Stimulated activated naive CD8-positive, alpha-beta T cell treated with anti-CD3 and anti-CD28 coated beads, Interleukin-15, Interleukin-2, amounts not matched to agents 100 U/mL and 50 U/mL, for 24 hours (primary cell): ENCODE measurements around the gene SLCO4A1.
"Not testable (repeated sequence)": the region's sequence is repeated elsewhere in the genome, so short reads cannot be mapped to it uniquely, and the experiment has no call there.

Experiments
- ATAC-seq: fragments of 150-1000 bp; cut with Tn5 transposase; one replicate; pipeline ENCODE4 v1.10.0; 2021
- DNase-seq: peaks from one replicate; pipeline ENCODE4 v3.0.0; 2021

SLCO4A1 gene

DNA sequence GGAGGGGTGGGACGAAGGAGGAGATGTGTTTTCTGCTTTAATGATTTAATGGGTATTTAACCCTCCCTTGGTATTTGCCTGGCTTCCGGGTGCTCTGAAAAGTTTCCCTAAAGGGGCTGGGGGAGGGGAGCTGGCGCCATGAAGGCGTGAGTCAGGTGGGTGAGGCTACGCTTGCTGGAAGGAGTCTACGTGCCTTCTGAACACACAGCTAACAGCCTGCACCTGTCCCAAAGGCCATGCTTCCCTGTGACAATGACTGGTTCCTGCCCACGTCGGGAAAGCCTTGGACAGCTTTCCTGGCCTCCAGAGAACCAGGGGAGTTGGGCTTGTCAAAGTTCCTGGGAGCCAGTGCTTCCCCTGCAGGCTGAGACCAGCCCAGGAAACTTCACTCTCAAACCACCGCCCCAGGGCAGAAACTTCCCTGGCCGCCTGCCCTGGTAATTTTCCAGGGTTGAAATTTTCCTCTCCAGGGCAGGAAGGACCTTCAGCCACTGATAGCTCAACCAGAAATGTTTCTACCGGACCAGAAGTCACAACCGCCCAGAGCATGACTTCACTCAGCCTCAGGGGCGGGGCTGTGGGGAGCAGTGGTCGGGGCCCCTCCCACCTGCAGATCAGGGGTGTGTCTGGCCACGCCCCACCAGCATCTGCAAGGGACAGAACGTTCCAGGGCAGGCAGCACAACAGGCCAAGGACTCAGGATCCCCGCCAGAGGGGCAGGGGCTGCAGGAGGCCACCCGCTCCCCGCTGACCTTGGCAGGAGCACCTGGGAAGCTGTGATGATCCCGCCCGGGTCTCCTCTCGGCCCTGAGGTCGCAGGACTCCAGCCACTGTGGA lies 18.6 kb upstream of the SLCO4A1 start:
- peak; percentile 88 for ATAC-seq
- DNase-seq, result peak; percentile 96

DNA sequence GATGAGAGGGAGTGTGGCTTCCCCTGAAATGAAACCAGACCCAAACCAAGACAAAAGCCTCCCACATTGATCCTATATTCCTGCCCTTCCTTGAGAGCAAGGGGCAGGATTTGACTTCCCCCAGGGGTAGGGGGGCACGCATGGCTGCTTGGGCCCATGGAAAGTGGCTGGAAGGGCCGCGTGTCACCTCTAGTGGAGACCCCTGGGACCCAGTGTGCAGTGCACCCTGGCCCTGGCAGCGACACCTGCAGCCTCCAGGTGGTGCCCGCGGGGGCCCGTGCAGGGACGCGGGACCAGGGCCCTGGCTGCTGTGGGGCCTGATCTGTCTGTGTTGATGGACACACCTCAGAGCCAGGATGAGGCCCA lies 18.0 kb upstream of the SLCO4A1 start:
- ATAC-seq (peak; percentile 15), DNase-seq (peak; percentile 39)

DNA sequence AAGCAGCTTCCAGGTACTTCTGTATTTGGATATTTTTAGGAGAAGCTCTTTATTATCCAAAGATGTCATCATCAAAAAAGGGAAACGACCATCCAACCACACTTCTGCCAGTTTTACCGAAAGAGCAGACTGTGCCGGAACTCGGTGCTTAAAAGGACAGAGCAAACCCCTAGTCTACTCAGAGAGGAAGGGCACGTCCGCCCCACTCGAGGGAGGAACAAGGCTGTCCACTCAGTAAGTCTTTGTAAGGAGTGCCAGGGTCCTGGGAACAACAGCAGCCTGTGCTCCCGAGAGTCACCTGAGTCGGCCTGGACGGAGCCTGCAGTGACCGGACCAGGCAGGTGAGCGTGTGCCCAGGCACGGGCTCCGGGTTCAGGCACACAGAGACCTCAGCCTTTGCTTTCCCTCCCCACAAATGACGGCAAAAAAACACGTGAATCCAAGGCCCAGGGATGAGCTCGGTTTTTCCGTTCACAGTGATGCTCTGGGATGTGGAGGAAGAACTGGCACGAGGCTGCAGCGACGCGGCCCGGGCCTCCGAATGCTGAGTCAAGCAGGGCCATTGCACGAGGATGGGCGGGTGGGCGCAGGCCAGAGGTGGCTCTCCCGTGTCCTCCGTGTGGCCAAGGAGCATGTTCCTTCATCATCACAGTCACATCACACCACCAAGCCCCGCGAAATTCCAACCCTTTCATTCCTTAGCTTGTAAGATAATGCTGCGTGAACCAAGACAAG lies 17.4 kb upstream of the SLCO4A1 start:
- no peak for ATAC-seq
- DNase-seq, result no peak

DNA sequence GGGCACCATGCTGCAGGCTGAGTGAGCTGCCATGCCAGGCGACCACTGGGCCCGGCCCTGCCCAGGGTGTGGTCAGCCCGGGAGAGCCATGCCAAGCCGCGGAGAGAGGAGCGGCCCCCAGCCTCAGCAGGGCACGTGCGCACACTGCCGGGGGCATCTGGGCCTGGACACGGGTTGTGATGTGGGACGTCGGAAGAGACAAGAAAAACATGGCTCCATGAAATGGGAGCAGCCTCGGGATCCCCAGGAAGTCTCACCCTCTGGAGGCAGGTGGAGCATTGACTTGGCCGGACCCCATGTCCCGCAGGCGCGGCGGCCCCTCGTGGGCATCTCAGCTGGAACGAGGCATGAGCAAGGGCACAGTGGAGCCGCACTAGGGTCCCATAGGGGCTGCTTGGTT lies 16.8 kb upstream of the SLCO4A1 start:
- no peak for DNase-seq
- no peak for ATAC-seq

DNA sequence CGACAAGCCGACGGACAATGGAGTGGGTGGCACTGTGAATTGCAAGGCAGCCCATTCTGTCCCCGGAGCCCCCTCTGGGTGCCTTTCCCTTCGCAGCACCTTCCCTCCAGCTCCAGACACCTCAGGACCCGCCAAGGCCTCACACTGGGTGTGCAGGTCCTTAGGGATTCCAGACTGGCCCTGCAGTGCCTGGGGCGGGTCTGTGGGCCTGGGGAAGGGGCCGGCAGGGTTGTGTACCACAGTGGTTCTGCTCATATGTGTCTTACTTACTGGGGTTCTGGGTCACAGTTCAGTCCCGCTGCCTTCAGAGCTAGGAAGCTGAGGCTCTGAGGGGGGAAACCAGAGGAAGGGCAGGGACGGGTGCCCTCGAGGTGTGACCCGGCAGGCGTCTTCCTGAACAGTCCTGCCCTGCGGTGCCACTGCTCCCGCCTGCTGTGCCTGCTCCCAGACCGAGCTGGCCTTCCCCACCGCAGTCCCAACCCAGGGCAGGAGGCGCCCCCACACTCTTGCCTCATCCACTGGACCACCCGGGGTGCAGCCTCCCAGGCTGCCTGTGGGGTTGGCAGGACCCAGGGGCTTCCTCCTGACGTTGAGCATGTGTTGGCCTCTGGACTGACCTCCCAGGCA lies 16.3 kb upstream of the SLCO4A1 start:
- no peak for DNase-seq
- ATAC-seq, result no peak

DNA sequence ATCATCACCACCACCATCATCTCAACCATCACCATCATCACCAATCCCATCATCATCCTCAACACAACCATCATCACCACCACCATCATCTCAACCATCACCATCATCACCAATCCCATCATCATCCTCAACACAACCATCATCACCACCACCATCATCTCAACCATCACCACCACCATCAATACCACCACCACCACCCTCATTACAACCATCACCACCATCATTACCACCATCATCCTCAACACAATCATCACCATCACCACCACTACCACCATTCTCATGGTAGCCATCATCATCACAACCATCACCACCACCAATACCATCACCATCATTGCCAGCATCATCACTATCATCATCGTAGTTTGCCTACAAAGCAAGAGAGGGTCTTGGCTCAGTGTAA lies 14.9 kb upstream of the SLCO4A1 start:
- not testable (repeated sequence) for DNase-seq, ATAC-seq

DNA sequence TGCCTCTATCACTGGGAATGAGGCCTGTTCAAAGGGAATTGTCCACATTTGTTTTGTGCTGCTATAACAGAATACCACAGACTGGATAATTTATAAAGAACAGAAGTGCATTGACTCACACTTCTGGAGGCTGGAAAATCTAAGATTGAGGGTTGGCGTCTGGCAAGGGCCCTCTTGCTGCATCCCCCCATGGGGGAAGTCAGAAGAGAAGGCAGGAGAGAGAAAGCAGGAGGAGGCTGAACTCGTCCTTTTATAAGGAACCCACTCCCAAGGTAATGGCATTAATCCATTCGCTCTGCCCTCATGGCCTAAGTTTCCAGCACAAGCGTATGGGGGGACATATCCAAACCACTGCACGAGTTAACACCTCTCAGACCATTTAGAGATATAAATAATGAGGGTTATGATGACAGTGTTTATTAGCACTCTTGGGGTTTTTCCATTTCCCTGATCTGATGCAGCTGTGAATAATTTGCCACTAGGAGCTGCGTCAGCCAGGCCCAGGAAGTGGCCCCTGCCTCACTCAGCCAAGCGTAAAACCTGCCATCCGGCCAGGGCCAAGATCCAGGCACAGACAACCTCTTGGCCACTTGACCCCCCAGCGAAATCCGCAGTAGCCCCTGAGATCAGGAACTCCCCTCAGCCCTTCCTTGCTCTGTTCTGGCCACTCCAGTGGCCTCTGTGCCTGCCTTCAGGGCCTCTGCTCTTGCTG lies 14.2 kb upstream of the SLCO4A1 start:
- no peak for DNase-seq
- ATAC-seq, result no peak

DNA sequence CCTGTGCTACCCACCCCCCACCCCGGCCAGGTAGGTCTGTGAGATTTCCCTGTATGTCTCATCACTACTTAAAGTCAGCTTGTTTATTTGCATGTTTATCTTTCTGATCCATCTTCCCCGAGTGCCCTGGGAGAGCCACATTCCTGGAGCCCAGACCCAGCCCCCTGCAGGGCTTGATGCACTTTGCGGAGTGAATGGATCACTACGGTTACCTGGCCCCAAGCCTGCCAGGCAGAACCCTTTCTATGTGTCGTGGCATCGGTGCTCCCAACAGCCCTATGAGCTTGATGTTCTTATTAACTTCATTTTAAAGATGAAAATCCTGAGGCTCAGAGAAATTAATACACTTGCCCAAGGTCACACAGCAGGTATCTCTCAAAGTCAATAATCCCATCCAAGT lies 13.6 kb upstream of the SLCO4A1 start:
- DNase-seq (no peak), ATAC-seq (no peak)

DNA sequence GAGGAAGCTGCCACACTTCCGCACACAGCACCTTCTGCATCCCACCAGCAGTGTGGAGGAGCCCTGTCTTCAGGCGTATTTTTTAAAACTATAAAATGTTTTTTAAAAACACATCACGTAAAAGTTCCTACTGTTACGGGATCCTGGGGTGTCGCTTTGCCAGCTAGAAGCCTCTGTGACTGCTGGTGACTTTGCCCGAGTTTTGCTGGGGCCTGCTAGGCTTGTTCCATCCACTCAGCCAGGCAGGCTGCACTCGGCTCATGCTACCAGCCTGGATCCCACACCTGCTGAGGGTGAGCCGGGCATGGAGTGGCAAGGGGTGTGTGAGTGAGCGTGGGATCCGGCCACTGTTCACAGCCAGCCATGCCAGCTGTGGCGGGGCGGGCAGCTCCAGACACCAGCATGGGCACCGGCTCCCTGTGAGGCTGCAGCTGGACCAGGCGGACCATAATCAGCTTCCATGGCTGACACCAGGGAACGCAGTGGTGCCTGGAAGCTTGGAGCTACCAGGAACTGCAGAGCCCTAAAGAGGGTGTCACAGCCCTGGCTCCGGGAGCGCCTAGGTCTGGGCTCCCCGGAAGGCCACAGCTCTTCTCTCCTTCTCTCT lies 12.3 kb upstream of the SLCO4A1 start:
- ATAC-seq (no peak), DNase-seq (no peak)

DNA sequence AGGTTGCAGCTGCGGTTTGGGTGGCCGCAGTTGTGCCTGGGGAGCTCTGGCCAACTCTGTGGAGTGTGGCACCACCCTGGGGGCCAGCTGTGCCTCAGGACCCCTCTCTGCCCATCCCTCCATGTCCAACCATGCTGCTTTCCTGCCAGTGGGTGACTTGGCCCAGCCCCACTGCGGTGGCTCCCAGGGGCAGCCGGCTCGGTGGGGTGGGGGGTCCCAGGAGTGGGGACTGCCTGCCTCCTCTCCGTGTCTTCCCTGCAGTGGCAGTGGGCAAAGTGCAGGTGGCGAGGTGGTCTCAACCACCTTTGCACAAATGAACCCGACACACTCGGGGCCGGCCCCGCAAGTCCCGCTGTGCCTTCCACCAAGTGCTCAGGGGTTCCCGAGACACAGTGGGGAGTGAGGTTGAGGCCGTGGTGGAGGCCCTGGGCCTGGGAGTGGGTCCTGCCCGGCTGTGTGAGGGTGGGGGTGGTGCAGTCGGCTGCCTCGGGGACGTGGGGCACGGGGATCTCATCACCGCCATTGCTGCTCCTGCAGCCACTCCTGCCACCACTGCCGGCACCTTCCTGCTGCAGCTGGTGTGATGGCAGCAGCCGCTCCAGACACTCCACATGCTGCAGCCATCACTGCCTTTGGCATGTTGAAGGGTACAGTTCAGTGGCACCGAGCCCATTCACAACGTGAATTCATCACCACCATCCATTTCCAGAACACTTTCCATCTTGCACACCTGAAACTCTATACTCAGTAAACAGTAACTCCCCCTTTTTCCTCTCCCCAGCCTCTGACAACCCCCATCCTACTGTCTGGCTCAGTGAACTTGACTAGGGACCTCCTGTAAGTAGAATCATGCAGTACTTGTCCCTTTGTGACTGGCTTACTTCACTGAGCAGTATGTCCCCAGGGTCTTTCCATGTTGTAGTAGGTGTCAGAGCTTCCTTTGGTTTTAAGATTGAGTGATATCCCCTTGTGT lies 10.7 kb upstream of the SLCO4A1 start:
- ATAC-seq, result no peak
- no peak for DNase-seq

DNA sequence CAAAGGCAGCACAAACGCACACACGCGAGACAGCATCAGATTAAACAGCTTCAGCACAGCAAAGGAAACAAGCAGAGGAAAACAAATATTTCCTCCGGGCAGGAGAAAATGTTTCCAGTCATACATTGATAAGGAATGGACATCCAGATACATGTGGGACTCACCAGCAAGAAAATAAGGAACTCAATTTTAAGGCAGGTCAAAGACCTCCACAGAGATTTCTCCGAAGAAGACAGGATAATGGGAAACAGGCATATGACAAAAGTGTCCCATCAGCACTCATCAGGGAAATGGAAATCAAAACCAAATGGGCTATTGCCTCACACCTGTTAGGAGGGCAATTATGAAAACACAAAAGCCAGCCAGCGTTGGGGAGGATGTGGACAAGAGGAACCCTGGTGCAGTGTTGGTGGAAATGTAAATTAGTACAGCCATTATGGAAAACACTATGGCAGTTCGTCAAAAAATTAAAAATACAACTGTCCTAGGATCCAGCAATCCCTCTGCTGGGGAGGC lies 9.7 kb upstream of the SLCO4A1 start:
- DNase-seq (no peak), ATAC-seq (no peak)

DNA sequence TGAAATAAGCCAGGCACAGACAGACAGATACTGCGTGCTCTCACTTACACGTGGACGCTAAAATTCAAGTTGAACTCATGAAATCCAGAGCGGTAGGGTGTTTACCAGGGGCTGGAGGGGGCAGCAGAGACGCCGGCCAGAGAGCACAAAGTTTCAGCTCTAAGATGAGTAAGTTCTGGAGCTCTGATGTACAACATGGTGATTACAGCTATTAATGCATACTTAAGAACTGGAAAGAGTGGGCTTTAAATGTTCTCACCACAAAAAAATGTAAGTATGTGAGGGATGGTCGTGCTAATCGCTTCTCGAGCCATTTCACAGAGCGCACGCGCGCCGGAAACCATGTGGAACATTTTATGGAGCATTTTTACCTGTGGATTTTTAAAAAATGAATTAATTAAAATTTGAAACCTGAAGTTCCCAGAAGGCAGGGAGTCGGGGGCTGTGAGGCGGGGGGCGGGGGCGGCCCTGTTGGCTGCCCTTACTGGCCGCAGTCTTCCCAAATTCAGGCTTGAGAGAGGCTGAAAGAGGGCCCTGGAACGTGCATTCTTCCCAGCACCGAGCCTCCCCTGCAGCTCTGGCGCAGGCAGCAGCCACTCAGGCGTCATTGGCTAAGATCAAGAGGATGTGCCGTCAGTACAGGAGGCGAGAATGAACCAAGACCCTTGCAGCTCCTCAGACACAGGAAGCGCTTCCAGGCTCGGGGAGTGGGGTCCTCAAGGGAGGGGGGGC lies 8.5 kb upstream of the SLCO4A1 start:
- ATAC-seq (no peak), DNase-seq (no peak)

DNA sequence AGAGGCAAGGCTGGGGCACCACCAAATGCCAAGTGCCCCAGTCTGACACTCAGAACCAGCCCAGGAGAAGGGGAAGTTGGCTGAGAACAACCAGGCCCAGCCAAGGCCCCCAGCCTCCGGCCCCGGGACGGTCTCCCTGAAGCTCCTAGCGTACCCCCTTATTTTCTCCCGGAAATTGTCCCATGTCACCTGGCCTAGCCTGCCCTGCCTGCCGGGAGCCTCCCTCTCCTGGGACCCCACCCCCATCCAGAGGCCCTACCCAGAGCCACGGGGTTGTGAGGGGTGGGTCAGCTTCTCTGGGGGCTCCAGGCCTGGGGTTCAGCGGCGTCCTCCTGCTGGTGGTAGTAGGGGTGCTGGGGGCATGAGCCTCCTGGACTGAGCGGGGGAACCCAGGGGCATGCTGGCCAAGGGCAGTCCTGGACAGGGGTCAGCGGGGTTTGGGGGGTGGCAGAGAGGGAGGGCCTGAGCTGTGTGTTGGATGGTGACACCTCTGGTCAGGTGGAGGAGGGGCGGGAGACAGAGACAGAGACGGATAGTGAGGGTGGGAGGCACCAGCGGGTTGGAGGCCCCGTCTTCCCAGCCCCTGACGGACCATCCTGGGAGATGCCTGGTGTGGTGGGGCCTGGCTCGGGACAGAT lies 7.9 kb upstream of the SLCO4A1 start:
- no peak for ATAC-seq
- no peak for DNase-seq

DNA sequence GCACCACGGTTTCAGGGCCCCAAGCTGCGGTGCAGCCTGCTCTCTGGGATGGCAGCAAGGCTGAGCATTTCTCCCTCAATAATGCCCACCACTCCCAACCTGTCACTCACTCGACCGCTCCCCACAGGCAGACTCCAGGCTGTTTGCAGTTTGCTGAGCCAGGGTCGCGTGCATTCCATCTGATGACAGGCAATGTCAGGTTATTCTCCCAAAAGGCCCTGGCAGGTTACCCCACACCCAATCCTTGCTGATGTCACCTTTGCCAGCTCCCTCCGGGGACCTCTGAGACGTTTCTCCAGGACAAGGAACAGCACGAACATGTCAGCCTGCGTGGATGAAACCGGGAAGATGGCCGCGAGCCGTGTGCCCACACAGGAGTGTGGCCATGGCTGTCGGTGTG lies 7.1 kb upstream of the SLCO4A1 start:
- no peak for ATAC-seq
- DNase-seq, result no peak

DNA sequence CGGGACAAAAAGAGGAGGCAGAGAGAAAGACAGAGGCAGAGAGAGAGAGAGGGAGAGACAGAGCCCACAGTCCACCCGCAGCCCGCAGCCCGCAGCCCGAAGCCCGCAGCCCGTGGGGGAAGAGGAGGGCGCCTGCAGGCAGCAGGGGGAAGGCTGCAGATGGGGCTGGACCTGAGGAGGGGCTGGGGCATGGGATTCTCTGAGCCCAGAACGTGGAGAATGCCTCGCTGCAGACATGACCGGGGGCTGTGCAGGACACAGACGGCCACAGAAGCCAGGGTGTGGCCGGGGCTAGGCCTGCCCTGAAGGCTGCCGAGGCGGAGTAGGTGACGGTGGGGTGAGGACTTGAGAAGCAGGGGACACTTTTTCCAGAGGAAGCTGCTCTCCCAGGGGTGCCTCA lies 6.5 kb upstream of the SLCO4A1 start:
- ATAC-seq (no peak), DNase-seq (no peak)

DNA sequence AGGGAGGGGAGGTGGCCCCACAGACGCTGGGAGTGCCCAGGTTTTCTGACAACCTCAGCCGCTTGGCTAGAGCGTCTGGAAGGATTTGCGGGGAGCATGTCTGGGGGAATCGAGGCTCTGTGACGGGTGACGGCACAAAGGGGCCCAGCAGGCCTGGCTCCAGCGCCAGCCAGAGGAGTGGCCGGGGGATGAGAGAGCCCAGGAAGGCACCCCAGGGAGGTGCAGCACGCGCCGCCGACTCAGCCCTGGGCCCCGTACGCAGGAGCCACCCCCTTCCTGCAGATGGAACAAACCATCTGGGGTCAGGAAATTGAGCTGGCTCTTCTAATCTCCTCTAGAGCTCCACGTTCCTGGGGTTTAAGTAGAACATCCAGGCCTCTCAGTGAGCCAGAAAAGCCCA lies 5.9 kb upstream of the SLCO4A1 start:
- ATAC-seq (no peak), DNase-seq (no peak)

DNA sequence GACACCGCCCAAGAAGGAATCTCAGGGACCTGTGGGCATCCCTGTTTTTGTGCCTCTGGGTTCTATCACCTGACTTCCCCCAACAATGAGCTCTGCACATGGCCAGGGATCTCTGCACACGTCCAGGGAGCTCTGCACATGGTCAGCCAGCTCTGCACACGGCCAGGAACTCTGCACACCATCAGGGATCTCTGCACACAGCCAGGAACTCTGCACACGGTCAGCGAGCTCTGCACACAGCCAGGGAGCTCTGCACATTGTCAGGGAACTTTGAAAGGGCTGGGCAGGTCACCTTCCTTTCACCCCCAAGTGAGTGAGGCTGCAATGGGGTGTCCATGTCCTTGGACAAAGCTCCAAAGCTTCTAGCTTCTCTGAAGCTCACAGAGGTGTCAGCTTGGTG lies 5.2 kb upstream of the SLCO4A1 start:
- ATAC-seq (no peak), DNase-seq (no peak)

DNA sequence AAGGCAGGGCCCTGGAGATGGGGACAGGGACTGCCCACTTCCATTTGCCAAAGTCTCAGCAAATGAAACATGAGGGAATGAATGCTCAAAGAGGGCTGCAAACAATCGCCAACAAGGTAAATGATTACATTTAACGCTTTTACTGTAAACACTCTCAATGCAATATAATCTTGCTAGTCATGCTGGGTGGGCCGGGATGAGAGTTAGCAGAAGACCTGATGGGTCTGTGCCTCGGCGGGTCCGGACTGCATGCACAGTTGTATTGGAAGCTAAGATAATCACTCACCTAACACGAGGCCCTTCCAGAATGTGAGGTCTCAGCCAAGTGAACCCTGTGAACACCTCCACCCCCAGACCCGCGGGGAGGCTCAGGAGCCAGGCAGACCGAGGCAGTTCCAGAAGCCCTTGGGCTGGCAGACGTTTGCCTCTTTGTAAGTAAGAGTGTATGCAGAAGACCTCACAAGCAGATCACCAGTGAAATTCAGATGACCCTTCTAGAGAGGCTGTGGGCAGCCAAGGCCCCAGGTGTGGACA lies 4.7 kb upstream of the SLCO4A1 start:
- no peak for DNase-seq
- ATAC-seq, result no peak

DNA sequence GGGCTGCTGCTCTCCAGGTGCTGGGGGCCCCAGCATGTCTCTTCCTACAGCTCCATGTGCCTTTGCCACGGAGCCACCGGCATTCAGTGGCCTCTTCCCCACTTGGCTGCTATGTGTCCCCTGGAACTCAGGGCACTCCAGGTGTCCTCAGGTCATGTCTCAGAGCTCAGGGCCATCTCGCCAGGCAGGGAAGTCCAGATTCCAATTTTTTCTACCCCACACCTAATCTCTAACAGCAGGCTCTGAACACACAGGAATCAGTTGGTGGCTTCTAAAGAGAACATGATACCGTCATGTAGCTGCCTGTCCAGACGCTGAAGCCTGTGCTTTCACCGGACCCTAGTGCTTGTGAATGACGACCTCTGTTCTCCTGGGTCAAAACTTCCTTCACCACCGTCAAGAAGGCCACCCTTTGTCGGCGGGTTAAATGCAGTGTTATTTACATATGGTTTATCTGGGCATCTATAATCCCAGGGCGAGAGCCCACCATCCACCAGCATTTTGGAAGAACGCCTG lies 4.2 kb upstream of the SLCO4A1 start:
- ATAC-seq, result no peak
- DNase-seq, result no peak
